Spinal cord (tissue), 10 donors: ENCODE results near the gene OAT. TPM values are rescaled to one million over a fixed set of nuclear protein-coding genes. Genes with fewer than 3 reads are reported as not detected.
A peak's percentile ranks its signal among the peaks of the same experiment; 100 is the strongest.

Experiments used
- DNase-seq, 6 donors: peaks; one replicate each; pipeline versions ENCODE4 v3.0.0 to v3.0.0-alpha.2; 2013 to 2015; ENCODE audit warnings: low spot score in 6 of 6, low read depth in 4 of 6
- H3K27ac ChIP-seq: one replicate; pipeline ENCODE4 v1.5.1; 2013; ENCODE audit warnings: low read depth, low read length, control low read depth
- H3K27me3 ChIP-seq: one replicate; pipeline ENCODE4 v1.6.1; 2013; ENCODE audit warnings: low read length; ENCODE audit not compliant: control insufficient read depth, insufficient read depth
- H3K36me3 ChIP-seq: one replicate; pipeline ENCODE4 v1.6.1; 2013; ENCODE audit warnings: low read length; ENCODE audit not compliant: control insufficient read depth, insufficient read depth
- H3K4me1 ChIP-seq: one replicate; pipeline ENCODE4 v1.6.1; 2013; ENCODE audit warnings: low read length; ENCODE audit not compliant: control insufficient read depth, insufficient read depth
- H3K4me3 ChIP-seq: one replicate; pipeline ENCODE4 v1.5.1; 2013; ENCODE audit warnings: low read depth, low read length, control low read depth
- H3K9me3 ChIP-seq: one replicate; pipeline ENCODE4 v1.6.1; 2013; ENCODE audit warnings: low read length; ENCODE audit not compliant: control insufficient read depth, insufficient read depth
- WGBS: methylation state at CpG from one replicate; pipeline ENCODE4 v1.1.5; 2013; ENCODE audit warnings: missing lambda C conversion rate; ENCODE audit not compliant: insufficient coverage; 5-methylcytosine and 5-hydroxymethylcytosine counted together
- polyA plus RNA-seq, 2 donors: library from polyadenylated mRNA; unstranded; fragments of 120-200 nt; gene quantifications; one replicate each; pipeline ENCODE4 v1.2.1, GENCODE V29; 2013; ENCODE audit not compliant: insufficient read length in 2 of 2
- total RNA-seq, 2 donors: library from RNA; depleted of rRNA in 1 of 2; stranded (reverse); fragments of 120-200 nt in 1 of 2; fragments of >200 nt in 1 of 2; gene quantifications; one replicate each; pipeline versions ENCODE4 v1.2.3 to v1.2.4, GENCODE V29; 2013 to 2014
- donor health status: healthy.

Gene OAT
- total and polyA plus RNA-seq, 4 donors: 137 to 231 (median 168) TPM

- H3K27ac ChIP-seq: no peak overlapping the region
- WGBS: 62% methylated on average over 1 of the region's 1 CpG
- no peak for DNase-seq
- peaks cover 6% of the 10 kb centered on the region for H3K36me3 ChIP-seq
- no peak overlapping the region for H3K4me3 ChIP-seq
- no peaks in the 10 kb centered on the region for H3K27me3 ChIP-seq
- H3K4me1 ChIP-seq: peaks cover 14% of the 10 kb centered on the region
- H3K9me3 ChIP-seq: no peaks in the 10 kb centered on the region
Measured at GRCh38 chr10:124459395-124459794, 40.7 kb upstream of the OAT start.

- H3K27me3 ChIP-seq: peaks cover 4% of the 10 kb centered on the region
- H3K4me3 ChIP-seq: no peak overlapping the region
- WGBS: no CpG with 5 or more reads among the region's 2 CpGs
- H3K4me1 ChIP-seq: peaks cover 10% of the 10 kb centered on the region
- H3K9me3 ChIP-seq: no peaks in the 10 kb centered on the region
- H3K27ac ChIP-seq: no peak overlapping the region
- DNase-seq: no peak
- peaks cover 1% of the 10 kb centered on the region for H3K36me3 ChIP-seq
Measured at GRCh38 chr10:124458889-124459288, 40.2 kb upstream of the OAT start.

- H3K36me3 ChIP-seq: no peaks in the 10 kb centered on the region
- H3K4me3 ChIP-seq: no peak overlapping the region
- DNase-seq: no peak
- H3K27ac ChIP-seq: no peak overlapping the region
- peaks cover 10% of the 10 kb centered on the region for H3K4me1 ChIP-seq
- WGBS: 93% methylated on average over 4 of the region's 4 CpGs
- H3K27me3 ChIP-seq: peaks cover 8% of the 10 kb centered on the region
- H3K9me3 ChIP-seq: no peaks in the 10 kb centered on the region
Measured at GRCh38 chr10:124458473-124458872, 39.8 kb upstream of the OAT start.

- H3K4me1 ChIP-seq: peaks cover 4% of the 10 kb centered on the region
- no peaks in the 10 kb centered on the region for H3K36me3 ChIP-seq
- 78% methylated on average over 6 of the region's 7 CpGs for WGBS
- H3K4me3 ChIP-seq: no peak overlapping the region
- H3K9me3 ChIP-seq: no peaks in the 10 kb centered on the region
- H3K27ac ChIP-seq: no peak overlapping the region
- DNase-seq: no peak
- peaks cover 26% of the 10 kb centered on the region for H3K27me3 ChIP-seq
Measured at GRCh38 chr10:124455441-124455840, 36.7 kb upstream of the OAT start.

GRCh38 chr10:124453960-124454610 lies 35.4 kb upstream of the OAT start:
- Histone ChIP-seq H3K9me3 (no peaks in the 10 kb centered on the region), H3K4me3 (no peak overlapping the region), H3K36me3 (no peaks in the 10 kb centered on the region), H3K4me1 (peaks cover 15% of the 10 kb centered on the region), H3K27ac (no peak overlapping the region), H3K27me3 (peaks cover 37% of the 10 kb centered on the region)
- 28% methylated on average over 3 of the region's 8 CpGs for WGBS
- peak in 1 of 6 donors; percentile 59 for DNase-seq

- Histone ChIP-seq H3K4me1 (peaks cover 34% of the 10 kb centered on the region), H3K36me3 (peaks cover 3% of the 10 kb centered on the region), H3K27me3 (peaks cover 64% of the 10 kb centered on the region), H3K4me3 (no peak overlapping the region), H3K27ac (no peak overlapping the region), H3K9me3 (no peaks in the 10 kb centered on the region)
- no peak for DNase-seq
- WGBS: 38% methylated on average over 3 of the region's 6 CpGs
Measured at GRCh38 chr10:124451276-124451675, 32.6 kb upstream of the OAT start.

- H3K27me3 ChIP-seq: peaks cover 69% of the 10 kb centered on the region
- no peaks in the 10 kb centered on the region for H3K9me3 ChIP-seq
- H3K4me1 ChIP-seq: peaks cover 34% of the 10 kb centered on the region
- DNase-seq: no peak
- no peak overlapping the region for H3K4me3 ChIP-seq
- H3K36me3 ChIP-seq: peaks cover 3% of the 10 kb centered on the region
- no peak overlapping the region for H3K27ac ChIP-seq
- WGBS: 13% methylated on average over 4 of the region's 5 CpGs
Measured at GRCh38 chr10:124450783-124451057, 32.0 kb upstream of the OAT start.

- DNase-seq: peak in 4 of 6 donors; percentile 33 to 85 (median 64)
- WGBS: 1% methylated on average over 55 of the region's 57 CpGs
- H3K27me3 ChIP-seq: peaks cover 70% of the 10 kb centered on the region
Measured at GRCh38 chr10:124450012-124450782, 31.5 kb upstream of the OAT start, which contains the start of gene NKX1-2. Gene NKX1-2, minus strand, starts transcription at chr10:124450035. Its CDS starts 92 bp downstream, at chr10:124449943.

GRCh38 chr10:124449170-124450011 lies 30.7 kb upstream of the OAT start:
- peaks cover 3% of the 10 kb centered on the region for H3K36me3 ChIP-seq
- no peak for DNase-seq
- peak overlapping the region; percentile 21 for H3K4me3 ChIP-seq
- H3K9me3 ChIP-seq: no peaks in the 10 kb centered on the region
- no peak overlapping the region for H3K27ac ChIP-seq
- WGBS: under 1% methylated on average over 48 of the region's 59 CpGs
- peaks cover 34% of the 10 kb centered on the region for H3K4me1 ChIP-seq
- H3K27me3 ChIP-seq: peaks cover 75% of the 10 kb centered on the region

More at GRCh38 chr10:124450012-124450782, 31.5 kb upstream of the OAT start, which contains the start of gene NKX1-2:
- Histone ChIP-seq H3K27ac (no peak within 1 kb of the TSS), H3K9me3 (no peaks in the 10 kb centered on the region), H3K4me3 (peak within 1 kb of the TSS; percentile 21), H3K4me1 (peaks cover 34% of the 10 kb centered on the region), H3K36me3 (peaks cover 3% of the 10 kb centered on the region)
